HG03039 (cell line): ENCODE results near the gene CWC15.
"Not testable (repeated sequence)": the region's sequence is repeated elsewhere in the genome, so short reads cannot be mapped to it uniquely, and the experiment has no call there.

ENCODE experiments used
- ATAC-seq: cut with Tn5 transposase; IDR thresholded peaks from one replicate; pipeline ENCODE4 v1.9.1; 2021; ENCODE audit warnings: mild to moderate bottlenecking, moderate library complexity; ENCODE audit not compliant: unreplicated experiment

The CWC15 gene

DNA sequence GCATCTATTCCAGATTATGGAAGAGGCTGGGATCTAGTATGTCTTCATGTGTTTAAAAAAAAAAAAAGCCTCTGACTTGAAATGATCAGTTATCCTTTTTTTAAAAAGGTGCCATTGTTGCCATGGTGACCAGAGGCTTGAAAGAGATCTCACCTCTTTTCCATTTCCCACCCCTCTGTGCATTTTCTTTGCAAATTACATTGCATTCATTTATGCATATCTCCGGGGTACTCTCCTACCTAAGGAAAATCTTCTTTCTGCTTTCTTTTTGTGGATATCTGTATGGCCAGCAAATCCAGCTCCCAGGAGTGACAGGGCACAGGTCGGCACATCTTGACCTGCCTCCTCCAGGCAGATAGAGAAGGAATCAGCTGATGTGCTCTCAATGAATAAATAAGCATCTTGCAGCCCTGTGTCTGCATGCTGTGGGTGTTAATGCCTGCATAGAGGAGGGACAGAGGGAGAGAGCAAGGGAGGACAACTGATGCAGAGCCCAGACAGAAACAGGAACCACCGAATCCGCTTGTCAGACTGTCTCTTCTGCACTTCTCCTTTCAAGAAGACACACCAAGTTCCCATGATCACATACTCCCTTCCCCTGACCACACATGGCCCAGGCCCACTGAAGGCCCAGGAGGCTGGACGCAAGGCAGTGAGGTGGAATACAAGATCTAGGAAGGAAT, 50.9 kb downstream of the CWC15 start:
- no peak for ATAC-seq

GRCh38 chr11:94920311-94920710, 53.0 kb downstream of the CWC15 start:
- no peak for ATAC-seq

GRCh38 chr11:94913718-94914394, 59.5 kb downstream of the CWC15 start:
- ATAC-seq: not testable (repeated sequence)

- no peak for ATAC-seq
These were observed 60.5 kb downstream of the CWC15 start for GRCh38 chr11:94912806-94913205.
